Aorta (tissue), 5 donors: Measurements from ENCODE around the gene LLGL2. TPM values are rescaled to one million over a fixed set of nuclear protein-coding genes. Genes with fewer than 3 reads are reported as not detected.
"Not testable (repeated sequence)": the region's sequence is repeated elsewhere in the genome, so short reads cannot be mapped to it uniquely, and the experiment has no call there.

Experiments used
- ATAC-seq: fragments of 200-7000 bp; cut with Tn5 transposase; one replicate; pipeline ENCODE4 v1.9.1; 2022; ENCODE audit warnings: moderate library complexity; ENCODE audit not compliant: low FRiP score
- DNase-seq, 2 donors: peaks; one replicate each; pipeline ENCODE4 v3.0.0-alpha.2; 2020
- H3K27ac ChIP-seq, 2 donors: one replicate each; pipeline ENCODE4 v1.5.1; 2013; ENCODE audit warnings: low read length in 2 of 2, mild to moderate bottlenecking in 2 of 2, moderate library complexity in 2 of 2, control low read depth in 1 of 2, inconsistent platforms in 1 of 2, low read depth in 1 of 2
- H3K27me3 ChIP-seq, 2 donors: one replicate each; pipeline ENCODE4 v1.6.1; 2013; ENCODE audit warnings: control low read depth in 1 of 2, low read length in 1 of 2, mild to moderate bottlenecking in 1 of 2, moderate library complexity in 1 of 2; ENCODE audit not compliant: insufficient read depth in 2 of 2, control insufficient read depth in 1 of 2
- H3K36me3 ChIP-seq, 2 donors: one replicate each; pipeline ENCODE4 v1.6.1; 2013; ENCODE audit warnings: control low read depth in 1 of 2, low read length in 1 of 2, mild to moderate bottlenecking in 1 of 2; ENCODE audit not compliant: insufficient read depth in 2 of 2, control insufficient read depth in 1 of 2
- H3K4me1 ChIP-seq, 2 donors: one replicate each; pipeline ENCODE4 v1.6.1; 2013; ENCODE audit warnings: low read length in 2 of 2, control low read depth in 1 of 2, mild to moderate bottlenecking in 1 of 2, moderate library complexity in 1 of 2; ENCODE audit not compliant: insufficient read depth in 2 of 2, control insufficient read depth in 1 of 2
- H3K4me3 ChIP-seq, 2 donors: one replicate each; pipeline ENCODE4 v1.5.1; 2013; ENCODE audit warnings: low read length in 2 of 2, control low read depth in 1 of 2, mild to moderate bottlenecking in 1 of 2
- H3K9me3 ChIP-seq: one replicate; pipeline ENCODE4 v1.6.1; 2013; ENCODE audit warnings: mild to moderate bottlenecking, low read length; ENCODE audit not compliant: control insufficient read depth
- WGBS, 2 donors: extraction: QIAGEN DNeasy Blood & Tissue Kit; methylation state at CpG; one replicate each; pipeline ENCODE4 v1.1.7; 2013; 5-methylcytosine and 5-hydroxymethylcytosine counted together
- intact Hi-C, 2 donors: fragments of 100-400 bp; cut with DNase I; formaldehyde crosslinking; loops; one replicate each; pipeline versions ENCODE4 v1.14.2 to v1.15.0; 2022
- long read RNA-seq, 2 donors: library from polyadenylated mRNA; unstranded; transcript quantifications; one replicate each; pipeline ENCODE4 v2.0.0, GENCODE V29; 2020 to 2021
- polyA plus RNA-seq, 2 donors: library from polyadenylated mRNA; stranded (reverse); fragments of 200-250 nt; gene quantifications; one replicate each; pipeline ENCODE4 v1.2.3, GENCODE V29; 2013
- total RNA-seq, 2 donors: library from RNA; stranded (reverse); fragmentation: NEBNext Ultra II Directional; extraction: Animal tissue kit (Norgen Biotek cat#: 25700); gene quantifications; one replicate each; pipeline ENCODE4 v1.2.1, GENCODE V29; 2021
- donor health status: healthy with polysubstance abuse.
- donor health status: Bipolar disorder and iron deficiency.
- donor health status: DM: no; HTN: no; CAD: no.
- donor health status: DM: no; HTN: no; CAD: no.
- donor health status: DM: yes; HTN: yes; CAD: no.

Gene LLGL2, protein sequence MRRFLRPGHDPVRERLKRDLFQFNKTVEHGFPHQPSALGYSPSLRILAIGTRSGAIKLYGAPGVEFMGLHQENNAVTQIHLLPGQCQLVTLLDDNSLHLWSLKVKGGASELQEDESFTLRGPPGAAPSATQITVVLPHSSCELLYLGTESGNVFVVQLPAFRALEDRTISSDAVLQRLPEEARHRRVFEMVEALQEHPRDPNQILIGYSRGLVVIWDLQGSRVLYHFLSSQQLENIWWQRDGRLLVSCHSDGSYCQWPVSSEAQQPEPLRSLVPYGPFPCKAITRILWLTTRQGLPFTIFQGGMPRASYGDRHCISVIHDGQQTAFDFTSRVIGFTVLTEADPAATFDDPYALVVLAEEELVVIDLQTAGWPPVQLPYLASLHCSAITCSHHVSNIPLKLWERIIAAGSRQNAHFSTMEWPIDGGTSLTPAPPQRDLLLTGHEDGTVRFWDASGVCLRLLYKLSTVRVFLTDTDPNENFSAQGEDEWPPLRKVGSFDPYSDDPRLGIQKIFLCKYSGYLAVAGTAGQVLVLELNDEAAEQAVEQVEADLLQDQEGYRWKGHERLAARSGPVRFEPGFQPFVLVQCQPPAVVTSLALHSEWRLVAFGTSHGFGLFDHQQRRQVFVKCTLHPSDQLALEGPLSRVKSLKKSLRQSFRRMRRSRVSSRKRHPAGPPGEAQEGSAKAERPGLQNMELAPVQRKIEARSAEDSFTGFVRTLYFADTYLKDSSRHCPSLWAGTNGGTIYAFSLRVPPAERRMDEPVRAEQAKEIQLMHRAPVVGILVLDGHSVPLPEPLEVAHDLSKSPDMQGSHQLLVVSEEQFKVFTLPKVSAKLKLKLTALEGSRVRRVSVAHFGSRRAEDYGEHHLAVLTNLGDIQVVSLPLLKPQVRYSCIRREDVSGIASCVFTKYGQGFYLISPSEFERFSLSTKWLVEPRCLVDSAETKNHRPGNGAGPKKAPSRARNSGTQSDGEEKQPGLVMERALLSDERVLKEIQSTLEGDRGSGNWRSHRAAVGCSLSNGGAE
- total RNA-seq (10 to 100 TPM in 1 of 2 donors, 1 to 10 TPM in 1; 9.7 to 11.1 TPM), polyA plus RNA-seq (10 to 100 TPM; 10.1 to 14.4 TPM)
- long read RNA-seq, donor 1, partial matches to known transcripts: 9 of 19 reads
- long read RNA-seq, donor 1, other reads (novel, unspliced or antisense): 9 of 19 reads
- long read RNA-seq, donor 2, partial matches to known transcripts: 3 of 12 reads
- long read RNA-seq, donor 2, other reads (novel, unspliced or antisense): 5 of 12 reads

DNA sequence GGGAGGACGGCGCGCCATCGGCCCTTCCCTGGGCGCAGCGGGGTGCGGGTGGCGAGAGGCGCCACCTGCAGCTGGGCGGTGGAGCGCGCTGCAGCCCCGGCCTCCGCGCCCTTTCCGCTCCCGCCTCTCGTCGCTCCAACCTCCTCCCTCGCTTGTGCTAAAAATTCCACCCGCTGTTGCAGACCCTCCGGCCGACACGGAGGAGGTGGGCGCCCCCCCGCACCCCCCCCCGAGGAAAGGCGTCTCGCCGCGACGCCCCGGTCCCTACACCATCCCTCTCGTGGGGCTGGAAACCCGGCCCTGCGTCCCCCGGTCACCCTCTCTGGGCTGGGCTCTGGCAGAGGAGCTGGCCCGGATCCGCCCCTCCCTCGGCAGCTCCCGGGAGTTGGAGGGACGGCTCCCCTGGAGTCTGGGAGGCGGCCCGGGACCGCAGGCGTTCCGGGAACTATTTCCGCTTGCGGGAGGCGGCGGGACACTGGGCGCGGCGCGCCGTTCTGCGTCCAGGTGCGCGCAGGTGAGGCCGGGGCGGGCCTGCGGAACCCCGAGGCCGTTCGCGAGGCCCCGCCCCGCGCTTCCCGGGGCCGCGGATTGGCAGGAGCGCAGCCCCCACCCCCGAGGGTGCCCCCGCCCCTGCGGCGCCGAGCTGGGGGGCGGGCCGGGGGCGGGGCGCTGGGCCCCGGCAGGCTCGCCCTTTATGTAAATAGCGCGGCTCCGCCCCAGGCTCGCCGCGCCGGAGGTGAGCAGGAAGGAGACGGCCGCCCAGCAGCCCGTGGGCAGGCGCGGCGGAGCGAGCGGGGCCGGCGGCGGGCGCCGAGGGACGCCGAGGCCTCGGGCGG lies at the start of gene LLGL2:
TSS of gene LLGL2 (plus strand) at position 728 of the 836 bp plus-strand sequence. CDS start 17,730 bp downstream, outside the sequence.
- 1% methylated on average over 78 to 108 of the region's 108 CpGs for WGBS, 2 donors
- Histone ChIP-seq H3K4me3 (peak within 1 kb of the TSS; percentile 56 to 57), H3K9me3 (no peaks in the 10 kb centered on the region), H3K27me3 (no peaks in the 10 kb centered on the region), H3K36me3 (no peaks in the 10 kb centered on the region), H3K27ac (no peak within 1 kb of the TSS), H3K4me1 (no peaks in the 10 kb centered on the region)
- peak; percentile 79 to 88 for DNase-seq
- ATAC-seq: peak; percentile 86
- intact Hi-C loops: no loop called here

DNA sequence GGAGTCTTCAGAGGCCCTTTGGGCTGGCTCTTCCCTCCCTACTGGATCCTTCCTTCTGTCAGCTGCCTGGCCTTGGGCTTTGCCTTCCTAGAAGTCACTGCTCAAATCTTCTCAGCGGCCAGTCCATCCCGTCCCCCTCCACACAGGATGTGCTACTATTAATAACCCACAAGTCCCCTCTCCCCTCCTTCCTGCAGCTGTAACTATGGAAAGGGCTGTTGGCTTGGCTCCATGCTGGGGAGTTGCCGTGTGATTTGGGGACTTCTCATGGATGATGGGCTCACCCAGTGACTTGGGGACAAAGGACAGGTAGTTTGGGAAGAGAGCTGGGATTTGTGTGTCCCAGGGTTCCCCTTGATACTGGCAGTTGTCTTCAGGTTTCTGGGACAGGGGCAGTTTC lies 49.6 kb upstream of the LLGL2 start:
- Histone ChIP-seq H3K4me1 (no peaks in the 10 kb centered on the region), H3K9me3 (no peaks in the 10 kb centered on the region), H3K27me3 (no peaks in the 10 kb centered on the region), H3K27ac (peak overlapping the region in 1 of 2 donors; percentile 86), H3K36me3 (no peaks in the 10 kb centered on the region), H3K4me3 (no peak overlapping the region)
- intact Hi-C loops: loop anchor here (5.0 to 10.0 kb wide), 2 partner anchors 34 to 51 kb away; no protein-coding TSS in a partner anchor
- WGBS, 2 donors: 0 to 5% methylated on average over 3 of the region's 3 CpGs
- ATAC-seq: peak; percentile 66
- no peak for DNase-seq

DNA sequence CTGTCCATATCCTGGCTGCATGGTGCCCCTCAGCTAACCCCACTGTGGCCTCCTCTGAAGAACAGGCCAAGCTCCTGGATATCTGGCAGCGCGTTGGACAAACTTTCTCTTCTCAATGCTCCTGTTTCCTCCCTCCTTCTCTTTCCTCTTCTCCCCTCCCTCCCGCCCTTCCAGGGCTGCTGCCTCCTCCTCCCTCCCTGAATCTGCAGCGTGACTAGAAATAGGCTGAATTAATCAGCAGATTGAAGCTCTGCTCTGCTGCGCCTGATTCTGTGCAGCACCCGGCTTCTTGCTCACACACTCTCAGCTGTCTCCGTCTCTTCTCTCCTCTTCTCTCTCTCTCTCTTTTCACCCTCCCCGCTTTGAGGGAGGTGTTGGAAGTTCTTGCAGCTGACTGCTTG lies 49.2 kb upstream of the LLGL2 start:
- ATAC-seq: peak; percentile 67
- peak in 1 of 2 donors; percentile 72 for DNase-seq
- Histone ChIP-seq H3K27me3 (no peaks in the 10 kb centered on the region), H3K36me3 (no peaks in the 10 kb centered on the region), H3K27ac (peak overlapping the region in 1 of 2 donors; percentile 86), H3K4me3 (no peak overlapping the region), H3K4me1 (no peaks in the 10 kb centered on the region), H3K9me3 (no peaks in the 10 kb centered on the region)
- 3 to 5% methylated on average over 8 of the region's 8 CpGs for WGBS, 2 donors
- intact Hi-C loops: loop anchor here (5.0 to 10.0 kb wide), 2 partner anchors 34 to 51 kb away; no protein-coding TSS in a partner anchor

DNA sequence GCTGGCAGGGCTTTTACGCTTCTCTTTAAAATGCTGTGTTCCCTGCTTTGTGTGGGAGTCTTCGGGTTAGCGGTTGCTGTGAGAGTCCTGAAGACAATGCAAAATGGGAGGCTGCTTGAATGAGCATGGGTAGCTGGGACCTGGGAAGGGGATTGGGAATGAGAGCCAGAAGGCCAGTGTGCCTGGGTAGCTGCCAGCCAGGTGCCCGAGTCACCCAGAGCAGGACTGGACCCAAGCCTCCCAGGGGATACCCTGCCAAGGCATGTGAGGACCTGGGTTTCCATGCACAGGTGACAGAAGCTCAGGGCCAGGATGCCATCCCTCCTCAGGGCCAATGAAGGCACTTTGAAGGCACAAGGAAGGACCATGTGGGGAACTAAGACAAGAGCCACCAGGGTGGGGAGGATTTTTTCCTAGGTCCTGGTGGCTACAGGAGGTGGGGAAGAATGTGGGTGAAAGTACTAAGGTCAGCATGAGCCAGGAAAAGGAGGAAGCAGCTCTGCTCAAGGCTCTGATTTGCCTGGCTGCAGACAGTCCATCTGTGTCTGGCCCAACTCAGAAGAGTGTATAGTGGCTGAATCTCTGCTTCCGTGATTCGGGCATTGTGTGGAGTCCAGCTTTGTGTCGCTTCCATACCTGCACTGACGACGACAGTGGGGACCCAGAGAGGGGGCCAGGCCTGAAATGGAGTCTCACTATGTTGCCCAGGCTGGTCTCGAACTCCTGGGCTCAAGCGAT lies 48.6 kb upstream of the LLGL2 start:
- H3K27ac ChIP-seq: peak overlapping the region in 1 of 2 donors; percentile 30
- intact Hi-C loops: loop anchor here (5.0 to 10.0 kb wide), 2 partner anchors 35 to 52 kb away; no protein-coding TSS in a partner anchor
- no peaks in the 10 kb centered on the region for H3K36me3 ChIP-seq
- WGBS, 2 donors: 46% methylated on average over 11 of the region's 11 CpGs
- no peaks in the 10 kb centered on the region for H3K4me1 ChIP-seq
- ATAC-seq: no peak
- H3K9me3 ChIP-seq: no peaks in the 10 kb centered on the region
- no peak overlapping the region for H3K4me3 ChIP-seq
- no peaks in the 10 kb centered on the region for H3K27me3 ChIP-seq
- no peak for DNase-seq

DNA sequence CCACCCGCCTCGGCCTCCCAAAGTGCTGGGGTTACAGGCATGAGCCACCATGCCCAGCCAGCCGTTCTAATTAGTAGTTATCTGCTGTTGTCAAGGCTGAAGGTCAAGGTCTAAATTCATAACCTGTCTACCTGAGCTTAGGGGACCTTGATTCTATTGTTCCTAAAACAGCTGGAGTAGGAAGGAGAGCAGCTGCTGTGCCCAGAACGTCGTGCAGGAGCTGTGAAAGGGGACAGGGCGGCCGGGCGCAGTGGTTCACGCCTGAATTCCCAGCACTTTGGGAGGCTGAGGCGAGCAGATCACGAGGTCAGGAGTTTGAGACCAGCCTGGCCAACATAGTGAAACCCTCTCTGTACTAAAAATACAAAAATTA lies 48.0 kb upstream of the LLGL2 start:
- H3K36me3 ChIP-seq, ATAC-seq, H3K27me3 ChIP-seq, H3K4me3 ChIP-seq, H3K4me1 ChIP-seq, H3K9me3 ChIP-seq: not testable (repeated sequence)
- H3K27ac ChIP-seq: peak overlapping the region in 1 of 2 donors; percentile 30
- peak in 1 of 2 donors; percentile 55 for DNase-seq
- intact Hi-C loops: loop anchor here (5.0 to 10.0 kb wide), 2 partner anchors 35 to 53 kb away; no protein-coding TSS in a partner anchor
- 86 to 87% methylated on average over 11 of the region's 11 CpGs for WGBS, 2 donors

DNA sequence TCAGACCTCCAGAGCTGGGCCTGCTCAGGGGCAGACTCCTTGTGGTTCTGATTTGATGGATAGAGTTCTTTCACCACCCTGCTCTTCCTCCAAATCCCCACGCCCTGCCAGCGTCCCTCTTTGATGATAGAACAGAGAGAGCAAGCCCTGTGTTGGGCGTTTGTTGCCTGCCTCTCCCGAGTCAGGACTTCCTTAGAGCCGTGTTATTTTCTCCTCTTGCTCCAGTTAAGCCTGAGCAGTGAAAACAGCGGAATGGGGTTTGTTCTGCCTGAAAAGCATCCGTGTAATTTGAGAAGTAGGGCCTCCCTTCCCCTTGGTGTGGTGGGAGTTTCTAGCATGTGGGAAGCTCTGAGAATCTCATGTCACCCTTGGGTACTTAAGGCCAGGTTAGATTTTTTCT lies 47.0 kb upstream of the LLGL2 start:
- no peaks in the 10 kb centered on the region for H3K36me3 ChIP-seq
- no peaks in the 10 kb centered on the region for H3K9me3 ChIP-seq
- no peak overlapping the region for H3K27ac ChIP-seq
- no peak overlapping the region for H3K4me3 ChIP-seq
- no peaks in the 10 kb centered on the region for H3K4me1 ChIP-seq
- ATAC-seq (no peak), DNase-seq (no peak)
- 63 to 67% methylated on average over 7 of the region's 7 CpGs for WGBS, 2 donors
- intact Hi-C loops: loop anchor here (5.0 to 10.0 kb wide), 2 partner anchors 36 to 54 kb away; no protein-coding TSS in a partner anchor
- H3K27me3 ChIP-seq: no peaks in the 10 kb centered on the region

DNA sequence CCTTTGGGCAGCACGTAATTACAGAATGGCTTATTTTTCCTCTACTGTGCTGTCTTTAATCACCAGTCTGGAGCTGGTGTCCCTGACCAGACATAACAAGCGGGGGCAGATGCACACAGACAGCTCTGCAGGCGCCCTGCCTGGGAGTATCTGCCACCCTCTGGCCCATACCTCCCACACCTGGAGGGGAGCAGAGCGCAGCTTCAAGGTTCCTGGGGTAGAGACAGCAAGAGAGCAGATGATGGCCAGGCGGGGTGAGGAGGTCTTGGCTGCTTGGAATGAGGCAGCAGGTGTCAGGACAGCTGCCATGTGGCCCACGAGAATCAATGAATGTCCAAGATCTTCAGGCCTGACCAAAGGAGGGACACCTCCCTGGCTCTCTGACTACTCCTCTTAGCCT lies 45.2 kb upstream of the LLGL2 start:
- Histone ChIP-seq H3K4me1 (no peaks in the 10 kb centered on the region), H3K4me3 (no peak overlapping the region), H3K9me3 (no peaks in the 10 kb centered on the region), H3K36me3 (no peaks in the 10 kb centered on the region), H3K27me3 (no peaks in the 10 kb centered on the region), H3K27ac (no peak overlapping the region)
- 92 to 94% methylated on average over 6 of the region's 6 CpGs for WGBS, 2 donors
- DNase-seq (peak; percentile 40 to 55), ATAC-seq (no peak)
- intact Hi-C loops: no loop called here
